NCI-H146 treated with DMSO at 0.1 percent for 48 hours (cell line): ENCODE measurements around the gene CAPRIN2.

Experiments
- DNase-seq: peaks from one replicate; lab custom pipeline; 2025; ENCODE audit not compliant: unreplicated experiment; lab: John Stamatoyannopoulos, UW

Gene CAPRIN2

GRCh38 chr12:30763053-30763452 lies 8.3 kb upstream of the CAPRIN2 start:
- DNase-seq = no peak

DNA sequence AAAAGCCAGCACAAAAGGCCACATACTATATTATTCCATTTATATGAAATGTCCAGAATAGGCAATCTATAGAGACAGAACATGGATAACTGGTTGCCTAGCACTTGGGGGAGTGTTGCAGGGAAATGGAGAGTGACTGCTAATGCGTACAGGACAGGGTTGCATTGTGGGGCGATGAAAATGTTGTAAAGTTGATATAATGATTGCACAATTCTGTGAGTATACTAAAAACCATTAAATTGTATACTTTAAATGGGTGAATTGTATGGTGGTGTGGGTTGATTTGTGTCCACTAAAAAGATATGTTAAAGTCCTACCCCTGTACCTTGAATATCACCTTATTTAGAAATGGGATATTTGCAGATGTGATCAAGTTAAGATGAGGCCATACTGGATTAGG lies 7.0 kb upstream of the CAPRIN2 start:
- DNase-seq = no peak

GRCh38 chr12:30757316-30757715 lies 2.6 kb upstream of the CAPRIN2 start:
- no peak for DNase-seq

DNA sequence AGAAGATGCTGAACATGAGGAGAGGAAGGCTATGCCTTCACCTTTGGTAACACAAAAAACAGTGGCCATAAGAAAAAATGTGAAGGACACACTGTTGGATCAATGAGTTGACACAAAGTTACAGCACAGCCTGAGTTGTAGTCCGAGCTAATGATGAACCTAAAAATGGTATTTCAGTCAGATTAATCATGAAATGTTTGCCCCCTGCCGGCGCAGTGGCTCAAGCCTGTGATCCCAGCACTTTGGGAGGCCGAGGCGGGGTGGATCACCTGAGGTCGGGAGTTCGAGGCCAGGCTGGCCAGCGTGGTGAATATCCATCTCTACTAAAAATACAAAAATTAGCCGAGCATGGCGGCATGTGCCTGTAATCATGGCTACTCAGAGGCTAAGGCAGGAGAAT lies 1.3 kb upstream of the CAPRIN2 start:
- no peak for DNase-seq

GRCh38 chr12:30755395-30755762 lies 628 bp upstream of the CAPRIN2 start:
- peak; percentile 63 for DNase-seq

DNA sequence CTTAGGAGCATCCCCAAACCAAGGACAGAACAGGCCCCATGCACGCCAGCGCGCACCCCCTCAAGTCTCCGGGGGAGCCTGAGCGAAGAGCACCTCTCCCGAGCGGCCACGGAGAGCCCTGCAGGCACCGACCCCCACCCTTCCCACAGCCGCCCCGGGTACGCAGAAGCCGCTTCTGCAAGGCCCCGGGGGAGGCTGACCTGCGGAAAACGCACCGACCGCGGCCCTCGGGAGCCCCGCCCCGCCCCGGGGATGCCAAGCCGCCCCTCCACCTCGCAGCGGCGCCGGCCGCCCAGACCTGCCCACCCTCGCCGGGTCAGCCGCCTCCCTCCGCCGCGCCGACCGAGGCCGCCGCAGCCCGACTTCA lies 385 bp downstream of the CAPRIN2 start:
- DNase-seq = peak; percentile 74

- no peak for DNase-seq
Observed at GRCh38 chr12:30753751-30754382, 884 bp downstream of the CAPRIN2 start.

GRCh38 chr12:30753233-30753632 lies 1.5 kb downstream of the CAPRIN2 start:
- peak; percentile 14 for DNase-seq

GRCh38 chr12:30752255-30752654 lies 2.5 kb downstream of the CAPRIN2 start:
- no peak for DNase-seq

DNA sequence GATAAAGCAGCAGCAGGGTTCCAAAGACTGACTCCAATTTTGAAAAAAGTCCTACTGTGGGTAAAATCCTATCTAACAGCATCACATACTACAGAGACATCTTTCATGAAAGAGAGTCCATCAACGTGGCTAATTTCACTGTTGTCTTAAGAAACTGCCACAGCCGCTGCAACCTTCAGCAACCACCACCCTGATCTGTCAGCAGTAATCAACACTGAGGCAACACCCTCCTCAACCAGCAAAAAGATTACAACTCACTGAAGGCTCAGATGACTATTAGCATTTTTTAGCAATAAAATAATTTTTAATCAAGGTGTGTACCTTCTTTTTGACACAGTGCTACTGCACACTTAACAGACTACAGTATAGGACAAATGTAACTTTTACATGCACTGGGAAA lies 6.6 kb downstream of the CAPRIN2 start:
- DNase-seq = no peak

GRCh38 chr12:30746190-30746589 lies 8.6 kb downstream of the CAPRIN2 start:
- DNase-seq = no peak

- DNase-seq = no peak
Observed at GRCh38 chr12:30744321-30744720, 10.4 kb downstream of the CAPRIN2 start.

DNA sequence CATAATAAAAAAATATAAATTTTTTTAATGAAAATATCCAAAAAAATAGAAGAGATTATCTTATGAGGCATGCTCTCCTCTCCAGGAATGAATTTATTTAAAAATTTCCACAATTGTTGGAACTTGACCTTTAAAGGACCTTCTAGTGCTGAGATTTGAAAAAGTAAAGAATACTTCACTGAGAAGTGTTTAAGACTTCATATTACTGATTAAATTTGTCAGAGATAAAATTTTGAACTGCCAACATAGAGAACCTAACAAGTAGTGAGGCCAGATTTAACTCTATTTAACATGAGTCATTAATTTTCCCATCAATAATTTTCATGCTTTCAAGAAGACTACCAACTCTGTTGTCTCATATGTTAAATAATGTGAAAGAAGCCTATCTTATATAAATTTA lies 14.5 kb downstream of the CAPRIN2 start:
- DNase-seq = no peak

GRCh38 chr12:30739020-30739419 lies 15.7 kb downstream of the CAPRIN2 start:
- DNase-seq = no peak

DNA sequence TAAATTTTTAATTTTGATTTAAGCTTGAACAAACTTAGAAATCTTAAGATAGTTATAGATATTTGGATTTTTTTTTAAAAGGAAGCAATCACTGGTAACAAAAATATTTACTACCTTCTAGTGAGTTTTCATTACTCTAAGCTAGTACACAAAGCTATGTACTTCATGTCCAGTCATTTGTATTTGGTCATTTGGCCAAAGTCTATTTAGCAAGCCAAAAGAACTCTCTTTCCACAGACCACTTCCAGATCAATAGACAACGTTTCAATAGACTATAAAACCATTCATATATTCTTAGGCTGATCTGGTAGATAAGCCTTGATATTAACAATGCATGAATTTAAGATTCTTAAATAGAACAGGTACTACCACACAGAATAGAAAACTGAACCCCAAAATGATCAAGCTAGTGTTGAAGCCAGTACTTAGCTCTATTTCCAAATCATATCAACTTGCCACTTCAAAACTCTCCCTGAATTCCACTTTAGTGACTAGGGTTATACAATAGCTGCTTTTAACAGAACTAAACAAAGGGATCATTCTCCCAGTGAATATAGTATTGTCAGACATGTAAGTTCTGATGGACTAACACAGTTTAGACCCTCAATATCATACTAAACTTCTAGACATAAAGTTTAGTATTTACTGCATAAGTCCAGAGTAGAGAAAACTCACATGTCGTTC lies 21.7 kb downstream of the CAPRIN2 start:
- no peak for DNase-seq

- DNase-seq = no peak
Observed at GRCh38 chr12:30730011-30730410, 24.7 kb downstream of the CAPRIN2 start.

- no peak for DNase-seq
Observed at GRCh38 chr12:30729547-30729946, 25.2 kb downstream of the CAPRIN2 start.

DNA sequence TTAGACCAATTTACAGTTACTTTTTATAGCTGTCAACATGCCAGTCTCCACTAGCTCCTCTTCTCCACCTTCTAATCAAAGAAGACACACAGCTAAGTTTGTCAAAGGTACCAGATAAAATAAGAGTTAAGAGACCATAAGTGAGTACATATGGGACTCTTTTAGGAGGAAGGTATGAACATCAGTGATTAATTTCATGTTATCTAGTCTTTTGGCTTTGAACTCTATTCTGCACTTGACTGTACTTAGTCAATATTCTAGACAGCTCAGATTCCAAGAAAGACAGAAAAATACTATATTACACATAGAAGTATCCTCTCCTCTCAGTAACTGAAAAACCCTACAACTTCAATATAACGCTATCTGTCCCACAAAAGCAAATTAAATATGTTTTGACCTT lies 28.1 kb downstream of the CAPRIN2 start:
- no peak for DNase-seq

DNA sequence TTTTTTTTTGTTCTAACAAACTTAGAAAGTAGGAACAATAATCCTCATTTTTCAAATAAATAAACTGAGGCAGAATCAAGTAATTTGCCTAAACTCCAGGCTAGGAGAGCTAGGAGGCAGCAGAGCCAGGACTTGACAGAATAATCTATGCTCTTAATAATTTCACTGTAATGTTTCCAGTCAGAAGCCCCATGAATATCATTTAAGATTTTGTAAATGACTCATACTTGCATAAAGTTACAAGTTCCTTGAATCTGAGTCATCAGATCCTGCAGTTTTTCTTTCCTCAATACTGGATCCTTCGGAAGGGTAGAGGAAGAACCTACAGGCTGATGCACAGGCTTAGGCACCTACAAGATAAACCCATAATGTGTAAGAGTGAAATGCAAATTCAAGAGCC lies 29.0 kb downstream of the CAPRIN2 start:
- no peak for DNase-seq

GRCh38 chr12:30719060-30719459 lies 35.7 kb downstream of the CAPRIN2 start:
- DNase-seq = no peak

DNA sequence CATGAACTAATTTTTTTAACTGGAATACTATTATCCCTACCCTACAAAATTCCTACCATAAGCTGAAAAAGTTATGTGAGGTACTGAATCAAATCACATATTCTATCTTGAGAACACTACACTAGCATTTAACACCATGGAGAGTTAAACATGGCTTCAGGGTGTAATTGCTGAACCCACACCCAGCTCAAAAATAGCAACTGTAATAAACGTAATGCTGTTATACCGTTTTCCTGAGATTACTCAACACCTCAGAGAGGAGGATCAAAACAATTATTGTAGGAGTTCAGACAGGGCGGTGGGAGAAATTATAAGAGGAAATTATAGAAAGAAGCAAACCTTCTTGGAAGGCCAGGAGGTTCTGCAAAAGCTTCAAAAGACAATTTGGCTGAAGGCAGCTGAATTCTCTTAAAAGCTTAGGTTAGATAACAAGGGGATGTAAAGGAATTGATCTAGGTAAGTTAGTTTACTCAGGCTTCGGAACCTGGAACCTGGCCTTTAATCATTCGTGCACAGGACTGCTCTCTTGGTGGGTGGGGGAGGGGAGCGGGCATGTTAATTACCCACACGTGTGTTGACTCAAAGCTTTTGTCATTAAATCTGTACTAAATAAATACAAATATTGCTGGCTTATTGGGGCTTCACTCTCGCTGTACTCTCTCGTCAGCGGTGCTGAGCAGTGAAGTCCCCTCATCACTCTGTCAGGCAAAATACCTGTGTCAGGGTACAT lies 47.0 kb downstream of the CAPRIN2 start:
- no peak for DNase-seq

DNA sequence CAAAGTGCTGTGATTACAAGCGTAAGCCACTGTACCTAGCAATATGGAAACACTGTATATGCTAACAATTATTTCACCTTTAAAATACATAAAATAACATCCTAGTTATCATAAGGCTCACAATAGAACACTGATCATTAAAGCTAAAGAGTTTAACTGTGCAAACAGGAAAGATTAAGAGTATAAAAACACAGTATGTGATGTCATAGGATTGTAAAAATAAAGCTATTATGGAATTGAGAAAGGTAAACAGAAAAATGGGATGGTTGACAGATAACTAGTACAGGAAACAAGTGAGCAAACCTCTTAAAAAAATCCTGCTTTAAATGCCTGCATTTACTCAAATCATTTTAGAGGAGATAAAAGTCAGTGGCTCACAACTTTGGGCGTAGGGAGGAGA lies 48.3 kb downstream of the CAPRIN2 start:
- DNase-seq = peak; percentile 85
